ENCODE data around the gene KCNN1.
"Not testable (repeated sequence)": the region's sequence is repeated elsewhere in the genome, so short reads cannot be mapped to it uniquely, and the experiment has no call there.

Gene KCNN1

GRCh38 chr19:18001777-18002345 lies 35.0 kb downstream of the KCNN1 start:
- DNase-seq = no peak

- no peak for DNase-seq
Observed at GRCh38 chr19:18002347-18002850, 35.5 kb downstream of the KCNN1 start.

GRCh38 chr19:18005750-18006149 lies 38.8 kb downstream of the KCNN1 start:
- not testable (repeated sequence) for DNase-seq

- no peak for DNase-seq
Observed at GRCh38 chr19:18007044-18007916, 40.4 kb downstream of the KCNN1 start.

GRCh38 chr19:18007917-18008673 lies 41.2 kb downstream of the KCNN1 start, which contains the start of gene ARRDC2:
ARRDC2 (plus strand) TSS chr19:18008170; CDS start chr19:18008311, 141 bp downstream.
- DNase-seq = peak; percentile 23

GRCh38 chr19:18008814-18009213 lies 41.9 kb downstream of the KCNN1 start:
- no peak for DNase-seq

GRCh38 chr19:18009412-18010066 lies 42.6 kb downstream of the KCNN1 start:
- no peak for DNase-seq

GRCh38 chr19:18010149-18010548 lies 43.2 kb downstream of the KCNN1 start:
- no peak for DNase-seq

- DNase-seq = no peak
Observed at GRCh38 chr19:18013210-18014111, 46.6 kb downstream of the KCNN1 start.

GRCh38 chr19:18014197-18014596 lies 47.3 kb downstream of the KCNN1 start:
- no peak for DNase-seq

- DNase-seq = no peak
Observed at GRCh38 chr19:18016209-18016910, 49.5 kb downstream of the KCNN1 start.

GRCh38 chr19:18017275-18018083 lies 50.6 kb downstream of the KCNN1 start:
- DNase-seq = no peak

GRCh38 chr19:18020212-18021085 lies 53.5 kb downstream of the KCNN1 start:
- no peak for DNase-seq

- DNase-seq = no peak
Observed at GRCh38 chr19:18021121-18021755, 54.3 kb downstream of the KCNN1 start.

GRCh38 chr19:18023622-18024251 lies 56.8 kb downstream of the KCNN1 start:
- DNase-seq = no peak

GRCh38 chr19:18027151-18027550 lies 60.2 kb downstream of the KCNN1 start:
- DNase-seq = no peak

GRCh38 chr19:18029617-18030338 lies 62.9 kb downstream of the KCNN1 start:
- no peak for DNase-seq
